Measurements from ENCODE around the gene GJC1. TPM values are rescaled to one million over a fixed set of nuclear protein-coding genes. Genes with fewer than 3 reads are reported as not detected.

GJC1 gene
- 27.3 TPM for polyA plus RNA-seq (2013, experiment 1 of 2; ENCODE audit: insufficient read length)
- 28.2 TPM for polyA plus RNA-seq (2013, experiment 2 of 2; ENCODE audit: insufficient read length)

DNA sequence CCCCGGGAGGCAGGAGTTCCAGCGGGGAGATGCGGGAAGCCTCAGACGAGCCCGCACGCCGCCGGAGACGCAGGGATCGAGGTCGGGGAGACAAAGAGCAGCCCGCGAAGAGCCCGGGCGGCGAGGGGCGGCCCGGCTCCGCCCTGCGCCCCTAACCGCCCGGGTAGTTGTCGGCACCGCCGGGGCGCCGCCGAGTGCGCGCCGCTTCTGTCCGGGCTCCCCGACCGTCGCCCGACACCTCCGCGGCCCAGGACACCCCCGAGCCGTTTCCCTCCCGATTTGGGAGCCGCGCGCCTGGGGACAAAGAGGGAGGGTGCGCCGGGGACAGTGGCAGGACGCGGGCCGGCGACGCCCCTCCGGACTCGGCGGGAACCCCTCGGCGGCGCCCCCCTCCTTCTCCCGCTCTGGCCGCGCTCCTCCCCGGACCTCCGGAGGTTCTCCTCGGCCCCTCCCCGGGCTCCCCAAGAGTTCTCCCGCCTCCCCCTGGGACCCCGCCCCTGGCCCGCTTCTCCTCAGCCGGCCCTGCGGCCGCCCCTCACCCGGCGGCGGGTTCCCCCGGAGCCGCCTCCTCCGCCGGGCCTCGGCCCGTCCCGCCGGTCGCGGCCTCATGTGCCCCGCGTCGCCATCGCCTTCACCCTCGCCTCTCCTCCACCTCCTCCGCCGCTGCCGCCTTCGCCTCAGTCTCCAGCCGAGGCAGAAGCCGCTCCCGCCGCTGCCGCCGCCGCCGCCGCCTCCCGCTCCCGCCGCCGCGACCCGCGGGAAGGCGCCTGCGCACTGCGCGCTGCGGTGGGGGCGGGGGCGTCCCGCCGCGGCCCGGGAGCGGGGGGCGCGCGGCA, at the start of gene GJC1:
GJC1 (minus strand) TSS at position 765 of the 836 bp plus-strand sequence. CDS start 24,470 bp downstream, outside the sequence.
- DNase-seq: peak; percentile 46

DNA sequence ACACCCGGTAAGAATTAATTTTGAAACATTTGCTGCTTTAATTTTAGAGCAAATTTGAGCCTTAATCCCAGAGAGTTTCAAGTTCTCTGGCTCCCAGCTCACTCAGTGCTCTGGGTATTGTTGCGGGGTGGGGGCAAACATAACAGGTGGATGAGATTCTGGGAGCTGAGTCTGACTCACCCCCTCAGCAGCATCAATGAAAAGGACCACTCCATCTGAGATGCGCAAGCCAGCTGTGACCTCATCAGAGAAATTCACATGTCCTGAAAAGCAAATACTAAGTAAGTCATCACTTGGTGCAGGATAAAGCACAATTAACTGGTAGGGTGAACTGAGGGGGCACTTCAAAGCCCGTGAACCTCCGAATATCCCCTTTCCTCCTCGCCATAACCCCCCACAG, 49.3 kb upstream of the GJC1 start:
- DNase-seq: no peak

DNA sequence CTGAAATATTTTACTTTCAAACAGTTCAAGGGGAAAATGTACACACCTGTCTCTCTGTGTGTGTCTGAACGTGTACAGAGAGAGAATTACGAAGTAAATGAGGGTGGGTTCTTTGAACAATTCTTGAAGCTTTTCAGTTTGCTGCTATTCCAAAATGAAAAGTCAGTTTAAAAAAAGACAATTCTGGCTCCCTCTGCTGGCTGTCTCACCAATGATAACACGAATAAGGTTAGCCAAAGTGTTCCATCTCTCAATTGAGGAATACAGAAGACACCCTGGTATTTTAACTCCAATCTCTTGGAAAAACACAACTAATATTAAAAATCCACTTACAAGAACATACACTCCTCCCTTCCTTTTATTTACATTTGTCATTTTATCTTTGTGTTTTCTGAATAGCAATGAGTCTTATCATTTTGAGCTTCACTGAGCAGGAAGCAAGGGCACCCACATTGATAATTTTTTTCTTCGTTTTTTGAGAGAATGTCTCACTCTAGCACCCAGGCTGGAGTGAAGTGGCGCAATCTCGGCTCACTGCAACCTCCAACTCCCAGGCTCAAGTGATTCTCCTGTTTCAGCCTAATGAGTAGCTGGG, 48.6 kb upstream of the GJC1 start:
- DNase-seq: peak; percentile 40

- DNase-seq: no peak
Measured at GRCh38 chr17:44877121-44877520, 47.0 kb upstream of the GJC1 start.

DNA sequence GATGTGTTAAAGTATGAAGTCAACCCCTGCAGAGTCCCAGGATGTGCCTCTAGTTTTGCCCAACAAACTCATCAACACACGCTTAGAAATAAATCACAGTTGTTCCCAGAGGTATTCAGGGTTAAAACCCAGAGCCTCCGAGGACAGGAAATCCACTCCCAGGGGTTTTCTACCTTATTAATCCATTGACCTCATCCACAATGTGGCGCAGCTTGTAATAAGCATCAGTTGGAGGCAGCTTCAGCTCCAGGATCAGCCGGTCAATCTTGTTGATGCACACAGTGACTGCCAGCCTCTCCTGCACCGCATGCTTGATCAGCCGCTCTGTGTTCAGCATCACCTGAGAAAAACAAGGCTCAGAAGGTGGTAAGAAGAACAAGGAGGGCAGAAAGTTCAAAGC, 45.7 kb upstream of the GJC1 start:
- no peak for DNase-seq

DNA sequence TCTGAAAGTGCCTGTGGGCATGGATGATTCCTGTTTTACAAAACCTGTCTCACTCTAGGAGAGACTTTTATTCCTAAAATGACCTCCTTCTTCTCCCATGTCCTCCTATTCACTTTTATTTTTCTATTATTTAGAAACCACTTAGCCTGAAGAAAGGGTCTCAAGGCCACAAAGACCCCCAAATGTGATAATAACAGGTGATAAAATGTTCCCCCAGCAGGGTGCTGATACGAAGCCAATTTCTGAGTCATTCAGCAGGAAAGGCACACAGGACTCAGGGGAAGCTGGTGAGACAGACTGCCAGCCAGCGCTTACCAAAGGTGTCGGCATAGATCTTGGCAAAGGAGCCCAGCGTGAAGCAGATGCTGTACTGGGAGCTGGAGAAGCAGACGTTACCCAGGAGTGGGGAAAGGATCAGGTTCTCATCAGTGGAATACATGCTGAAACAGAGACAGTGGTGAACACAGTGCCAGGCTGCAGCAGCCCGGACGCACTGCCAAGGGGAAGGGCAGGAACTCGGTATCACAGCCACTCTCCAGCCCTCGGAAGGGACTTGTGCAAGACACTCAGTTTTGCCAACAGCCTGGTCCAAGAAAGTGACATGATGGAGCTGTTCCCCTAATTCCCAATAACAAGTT, 42.2 kb upstream of the GJC1 start:
- DNase-seq: no peak

DNA sequence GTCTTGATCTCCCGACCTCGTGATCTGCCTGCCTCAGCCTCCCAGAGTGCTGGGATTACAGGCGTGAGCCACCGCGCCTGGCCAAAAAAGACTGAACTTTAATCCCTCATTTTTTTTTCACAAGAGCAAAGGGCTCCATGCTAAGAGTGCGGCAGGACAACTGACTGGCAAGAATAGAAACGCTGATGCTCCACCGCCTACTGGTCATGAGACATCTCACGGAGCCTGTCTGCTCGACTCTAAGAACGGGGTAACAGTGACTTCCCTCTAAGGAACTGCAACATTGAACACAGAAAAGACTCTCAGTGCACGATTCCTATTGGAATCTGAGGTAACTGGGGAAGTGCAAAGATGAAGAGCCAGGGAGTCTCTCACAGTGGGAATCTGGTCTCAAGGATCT, 41.5 kb upstream of the GJC1 start:
- no peak for DNase-seq

DNA sequence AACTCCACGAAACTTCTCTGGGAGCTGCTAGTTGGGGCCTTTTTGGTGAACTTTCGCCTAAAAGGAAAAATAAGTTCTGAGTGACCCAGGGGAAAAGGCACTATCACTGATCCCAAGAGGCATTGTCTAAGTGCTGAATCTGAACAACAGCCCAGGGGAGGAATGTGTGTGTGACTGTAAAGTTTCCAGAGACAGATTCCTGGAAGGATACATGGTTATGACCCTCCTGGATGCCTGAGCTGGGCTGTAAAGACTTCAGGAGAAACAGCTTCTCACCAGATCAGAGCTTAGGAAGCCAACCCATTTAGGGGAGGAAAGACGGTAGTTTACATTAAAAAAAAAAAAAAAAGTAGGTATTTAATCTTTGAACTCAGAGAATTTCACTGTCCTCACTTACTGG, 37.8 kb upstream of the GJC1 start:
- DNase-seq: peak; percentile 14

DNA sequence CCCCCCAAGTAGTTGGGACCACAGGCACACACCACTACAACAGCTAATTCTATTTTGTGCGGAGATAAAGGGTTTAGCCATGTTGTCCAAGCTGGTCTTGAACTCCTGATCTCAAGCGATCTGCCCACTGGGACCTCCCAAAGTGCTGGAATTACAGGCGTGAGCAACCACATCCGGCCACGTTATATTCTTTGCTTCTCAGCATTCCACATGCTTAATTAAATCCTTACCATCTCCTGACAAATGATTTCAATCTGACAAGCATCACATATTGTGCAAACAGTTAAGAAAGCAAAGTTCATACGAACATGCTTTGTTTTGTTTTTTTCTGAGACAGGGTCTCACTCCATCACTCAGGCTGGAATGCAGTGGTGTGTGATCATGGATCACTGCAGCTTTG, 35.8 kb upstream of the GJC1 start:
- DNase-seq: peak; percentile 86

GRCh38 chr17:44865231-44865660, 35.2 kb upstream of the GJC1 start:
- DNase-seq: peak; percentile 80

GRCh38 chr17:44864831-44865230, 34.7 kb upstream of the GJC1 start:
- DNase-seq: no peak

GRCh38 chr17:44863061-44863918, 33.2 kb upstream of the GJC1 start:
- DNase-seq: no peak

DNA sequence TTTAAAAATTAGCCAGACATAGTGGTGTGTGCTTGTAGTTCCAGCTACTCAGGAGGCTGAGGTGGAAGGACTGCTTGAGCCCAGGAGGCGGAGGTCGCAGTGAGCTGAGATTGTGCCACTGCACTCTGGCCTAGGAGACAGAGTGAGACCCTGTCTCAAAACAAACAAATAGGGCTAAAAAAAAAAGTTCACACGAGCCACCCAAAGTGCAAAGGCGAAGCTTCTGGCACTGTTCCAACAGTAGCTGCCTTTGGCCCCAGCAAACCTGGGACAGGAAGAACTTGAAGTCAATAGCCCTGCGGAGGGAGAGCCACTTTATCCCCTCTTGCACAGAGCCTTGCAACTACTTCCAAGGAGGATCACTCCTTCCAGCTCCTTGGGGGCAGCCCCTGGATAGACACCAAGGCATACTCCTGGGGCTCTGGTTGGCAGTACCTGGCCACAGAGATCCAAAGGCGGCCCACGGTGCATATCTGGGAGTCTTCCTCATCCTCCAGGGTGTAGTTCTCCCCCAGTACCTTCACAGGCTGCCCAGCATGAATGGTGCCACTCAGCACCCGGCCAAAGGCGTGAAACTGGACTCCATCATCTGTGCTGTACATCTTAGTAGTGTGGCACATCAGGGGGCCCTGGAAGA, 32.3 kb upstream of the GJC1 start:
- DNase-seq: no peak

GRCh38 chr17:44859701-44860100, 29.6 kb upstream of the GJC1 start:
- no peak for DNase-seq

DNA sequence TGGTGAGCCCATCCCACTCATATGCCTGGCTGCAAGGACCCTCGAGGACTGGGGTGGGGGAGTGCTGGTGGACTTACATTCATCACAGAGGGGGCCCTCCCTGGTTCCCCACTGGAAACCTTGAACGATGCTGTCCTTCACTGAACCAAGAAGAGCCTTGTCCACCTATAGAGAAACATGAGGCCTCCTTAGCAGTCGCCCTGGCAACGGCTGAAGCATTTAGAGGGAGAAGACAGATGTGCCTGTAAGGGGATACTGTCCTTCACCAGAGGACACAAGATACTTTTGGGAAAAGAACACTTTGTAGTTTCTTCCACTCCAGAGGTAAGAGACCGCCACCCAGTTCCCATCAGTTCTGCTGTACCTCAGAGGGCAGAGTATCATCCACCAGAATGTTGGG, 24.1 kb upstream of the GJC1 start:
- DNase-seq: no peak

DNA sequence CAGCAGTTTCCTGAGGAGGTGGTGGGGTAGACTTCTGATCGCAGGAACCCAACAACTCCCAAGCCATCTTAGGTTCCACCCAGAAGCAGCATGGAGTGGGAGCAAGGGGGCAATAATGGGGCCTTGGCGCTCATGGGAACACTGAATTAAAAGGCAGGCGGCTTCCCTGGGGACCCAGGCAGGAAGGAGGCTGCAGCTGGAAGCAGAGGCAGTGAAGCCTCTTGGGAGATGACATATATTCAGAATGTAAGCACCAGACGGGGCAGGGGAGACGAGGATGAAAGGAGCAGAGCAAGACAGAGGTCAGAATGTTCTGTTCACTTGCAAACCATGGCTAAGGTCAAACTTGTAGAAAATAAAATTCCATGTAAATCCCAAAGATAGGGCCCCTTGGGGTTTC, 20.5 kb upstream of the GJC1 start:
- DNase-seq: no peak

DNA sequence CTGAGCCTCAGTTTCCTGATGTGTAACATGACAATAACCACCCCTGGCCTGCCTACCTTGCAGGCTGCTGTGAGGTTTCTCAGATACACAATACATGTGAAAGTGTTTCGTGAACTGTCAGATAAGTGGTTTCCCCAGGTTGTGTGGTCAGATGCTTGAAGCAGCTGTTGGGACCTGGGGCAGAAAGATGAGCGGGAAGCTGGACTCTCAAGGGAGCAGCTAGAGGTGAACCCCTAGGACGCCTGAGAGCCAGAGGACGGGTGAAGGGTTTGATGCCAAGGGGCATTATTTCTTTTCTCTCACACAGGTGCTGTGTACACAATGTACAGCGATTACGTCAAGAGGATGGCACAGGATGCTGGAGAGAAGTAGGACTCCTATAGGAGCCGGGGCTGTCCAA, 19.9 kb upstream of the GJC1 start:
- DNase-seq: no peak

DNA sequence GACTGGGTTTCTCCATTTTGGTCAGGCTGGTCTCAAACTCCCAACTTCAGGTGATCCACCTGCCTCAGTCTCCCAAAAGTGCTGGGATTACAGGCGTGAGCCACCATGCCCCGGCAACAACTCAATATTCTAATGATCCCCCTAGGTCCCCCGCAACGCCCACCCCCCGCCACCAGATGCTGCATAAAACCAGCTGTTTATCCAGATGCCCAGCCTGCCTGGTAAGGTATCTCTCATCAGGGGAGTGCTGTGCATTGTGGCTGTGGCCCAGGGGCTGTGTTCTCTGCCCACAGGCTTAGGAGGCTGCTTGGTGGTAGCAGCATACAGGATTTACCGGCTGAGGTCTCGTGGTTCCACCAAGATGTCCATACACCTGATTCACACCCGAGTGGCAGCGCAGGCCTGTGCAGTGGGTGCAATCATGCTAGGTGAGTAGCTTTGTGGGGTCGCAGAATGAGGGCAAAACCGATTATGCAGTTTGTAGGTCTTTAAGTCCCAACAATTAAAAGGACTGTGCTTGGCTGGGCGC, 18.9 kb upstream of the GJC1 start:
- DNase-seq: no peak

GRCh38 chr17:44848257-44848795, 18.2 kb upstream of the GJC1 start:
- no peak for DNase-seq

- DNase-seq: no peak
Measured at GRCh38 chr17:44847586-44847985, 17.5 kb upstream of the GJC1 start, which contains the start of gene HIGD1B. TSS of gene HIGD1B (plus strand) at chr17:44847883. CDS start at chr17:44848153, 270 bp downstream.

GRCh38 chr17:44846206-44846605, 16.1 kb upstream of the GJC1 start:
- DNase-seq: no peak
